ENCODE results near the gene LDB2. TPM values are rescaled to one million over a fixed set of nuclear protein-coding genes. Genes with fewer than 3 reads are reported as not detected.

LDB2 gene
- total and polyA plus RNA-seq, 2 donors (not counting 1 experiment from before 2014, with no cell fraction given): 41.6 to 78.3 TPM

DNA sequence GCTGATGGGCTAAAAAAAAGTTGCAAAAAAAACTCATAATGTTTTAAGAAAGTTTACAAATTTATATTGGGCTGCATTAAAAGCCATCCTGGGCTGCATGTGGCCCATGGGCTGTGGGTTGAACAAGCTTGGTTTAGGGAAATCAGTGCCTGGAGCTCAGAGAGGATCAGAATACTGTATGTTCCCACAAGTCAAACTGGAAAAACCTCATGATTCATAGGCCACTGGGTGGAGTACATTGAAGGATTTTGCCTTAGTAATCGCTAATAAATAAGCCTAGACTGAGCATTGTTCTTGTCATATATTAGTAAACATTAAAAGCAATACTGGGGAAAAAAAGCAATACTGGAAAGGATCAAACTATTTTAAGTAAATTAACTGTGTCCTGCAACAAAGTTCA lies 425.9 kb downstream of the LDB2 start:
- no peak overlapping the region for H3K27ac ChIP-seq (ENCODE audit: insufficient read depth, low read length)
- no peaks in the 10 kb centered on the region for H3K36me3 ChIP-seq (ENCODE audit: control insufficient read depth, insufficient read depth, low read length)
- H3K9ac ChIP-seq (ENCODE audit: insufficient read depth, low read length): no peak overlapping the region
- H3K4me1 ChIP-seq (ENCODE audit: control insufficient read depth, extremely low read depth, insufficient read depth, low read length): no peaks in the 10 kb centered on the region
- H3K4me2 ChIP-seq (ENCODE audit: extremely low read depth, insufficient read depth, low read length): no peak overlapping the region
- peak in 1 of 2 donors; percentile 11 for DNase-seq (ENCODE audit: low read depth in 2 of 2)
- H2AFZ ChIP-seq (ENCODE audit: low read length): no peak overlapping the region
- H3K27me3 ChIP-seq (ENCODE audit: control insufficient read depth, insufficient read depth, low read length): no peaks in the 10 kb centered on the region
- no peaks in the 10 kb centered on the region for H3K9me3 ChIP-seq (ENCODE audit: control insufficient read depth, insufficient read depth, low read depth, low read length)
- H3K4me3 ChIP-seq (replicated peaks in 1 of 4; ENCODE audit: control extremely low read depth in 1 of 4, insufficient read depth in 1 of 4, low read depth in 3 of 4, low read length in 4 of 4): no peak overlapping the region
- TF ChIP-seq, protein P1, sequence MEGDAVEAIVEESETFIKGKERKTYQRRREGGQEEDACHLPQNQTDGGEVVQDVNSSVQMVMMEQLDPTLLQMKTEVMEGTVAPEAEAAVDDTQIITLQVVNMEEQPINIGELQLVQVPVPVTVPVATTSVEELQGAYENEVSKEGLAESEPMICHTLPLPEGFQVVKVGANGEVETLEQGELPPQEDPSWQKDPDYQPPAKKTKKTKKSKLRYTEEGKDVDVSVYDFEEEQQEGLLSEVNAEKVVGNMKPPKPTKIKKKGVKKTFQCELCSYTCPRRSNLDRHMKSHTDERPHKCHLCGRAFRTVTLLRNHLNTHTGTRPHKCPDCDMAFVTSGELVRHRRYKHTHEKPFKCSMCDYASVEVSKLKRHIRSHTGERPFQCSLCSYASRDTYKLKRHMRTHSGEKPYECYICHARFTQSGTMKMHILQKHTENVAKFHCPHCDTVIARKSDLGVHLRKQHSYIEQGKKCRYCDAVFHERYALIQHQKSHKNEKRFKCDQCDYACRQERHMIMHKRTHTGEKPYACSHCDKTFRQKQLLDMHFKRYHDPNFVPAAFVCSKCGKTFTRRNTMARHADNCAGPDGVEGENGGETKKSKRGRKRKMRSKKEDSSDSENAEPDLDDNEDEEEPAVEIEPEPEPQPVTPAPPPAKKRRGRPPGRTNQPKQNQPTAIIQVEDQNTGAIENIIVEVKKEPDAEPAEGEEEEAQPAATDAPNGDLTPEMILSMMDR (conservative IDR thresholded peaks at IDR 0.05 in 1 of 2, IDR thresholded peaks at IDR 0.05 in 1 of 2; ENCODE audit: low read depth in 1 of 2, low read length in 2 of 2): no peak
- H3K79me2 ChIP-seq (ENCODE audit: control insufficient read depth, insufficient read depth, low read length): no peaks in the 10 kb centered on the region
- H4K20me1 ChIP-seq (ENCODE audit: control insufficient read depth, extremely low read depth, insufficient read depth, low read length): no peaks in the 10 kb centered on the region

DNA sequence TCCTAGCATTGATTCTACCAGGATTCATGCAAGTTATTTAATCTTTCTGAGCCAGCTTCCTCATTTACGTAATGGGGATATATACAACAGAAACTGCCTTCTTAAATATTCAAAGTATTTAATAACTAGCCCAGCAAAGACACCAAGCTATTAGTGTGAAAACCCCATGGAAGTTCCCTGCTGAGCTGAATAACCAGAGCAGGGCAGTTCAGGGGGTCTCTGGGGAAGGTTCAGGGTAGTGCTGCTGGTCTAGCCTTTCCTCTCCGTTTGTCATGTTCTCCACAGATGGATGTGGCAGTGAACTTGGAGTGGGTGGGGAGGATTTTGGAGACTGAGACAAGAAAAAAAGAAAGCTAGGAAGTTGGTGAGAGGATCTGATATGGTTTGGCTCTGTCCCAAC lies 431.4 kb downstream of the LDB2 start:
- no peaks in the 10 kb centered on the region for H3K36me3 ChIP-seq (ENCODE audit: control insufficient read depth, insufficient read depth, low read length)
- no peak overlapping the region for H2AFZ ChIP-seq (ENCODE audit: low read length)
- H3K9ac ChIP-seq (ENCODE audit: insufficient read depth, low read length): no peak overlapping the region
- no peaks in the 10 kb centered on the region for H4K20me1 ChIP-seq (ENCODE audit: control insufficient read depth, extremely low read depth, insufficient read depth, low read length)
- no peak overlapping the region for H3K4me3 ChIP-seq (replicated peaks in 1 of 4; ENCODE audit: control extremely low read depth in 1 of 4, insufficient read depth in 1 of 4, low read depth in 3 of 4, low read length in 4 of 4)
- no peak for DNase-seq (ENCODE audit: low read depth in 2 of 2)
- H3K79me2 ChIP-seq (ENCODE audit: control insufficient read depth, insufficient read depth, low read length): no peaks in the 10 kb centered on the region
- no peaks in the 10 kb centered on the region for H3K9me3 ChIP-seq (ENCODE audit: control insufficient read depth, insufficient read depth, low read depth, low read length)
- no peak overlapping the region for H3K27ac ChIP-seq (ENCODE audit: insufficient read depth, low read length)
- H3K4me2 ChIP-seq (ENCODE audit: extremely low read depth, insufficient read depth, low read length): no peak overlapping the region
- H3K27me3 ChIP-seq (ENCODE audit: control insufficient read depth, insufficient read depth, low read length): no peaks in the 10 kb centered on the region
- H3K4me1 ChIP-seq (ENCODE audit: control insufficient read depth, extremely low read depth, insufficient read depth, low read length): no peaks in the 10 kb centered on the region
- TF ChIP-seq, protein P1 (conservative IDR thresholded peaks at IDR 0.05 in 1 of 2, IDR thresholded peaks at IDR 0.05 in 1 of 2; ENCODE audit: low read depth in 1 of 2, low read length in 2 of 2): no peak
- no peak for TF ChIP-seq EZH2 (IDR thresholded peaks at IDR 0.05; ENCODE audit: low read length, missing control alignments)

DNA sequence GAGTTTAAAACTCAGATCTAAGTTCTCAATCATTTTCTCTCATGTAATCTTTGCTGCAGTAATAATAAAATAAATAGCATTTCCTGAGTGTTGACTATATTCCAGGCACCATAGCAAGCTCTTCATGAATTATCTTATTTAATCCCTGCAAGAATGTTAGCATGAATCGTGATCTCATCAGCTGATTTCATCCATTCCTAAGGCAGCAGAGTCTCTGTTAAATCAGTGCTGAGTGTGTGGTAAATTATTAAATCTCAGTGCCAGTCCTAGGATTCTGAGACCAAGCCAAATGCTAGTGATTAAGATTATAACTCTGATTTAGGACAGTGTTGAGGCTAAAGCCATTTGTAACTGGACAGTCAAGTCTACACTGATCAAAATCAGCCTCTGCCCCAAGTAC lies 431.9 kb downstream of the LDB2 start:
- Histone ChIP-seq H4K20me1 (ENCODE audit: control insufficient read depth, extremely low read depth, insufficient read depth, low read length) (no peaks in the 10 kb centered on the region), H3K4me3 (replicated peaks in 1 of 4; ENCODE audit: control extremely low read depth in 1 of 4, insufficient read depth in 1 of 4, low read depth in 3 of 4, low read length in 4 of 4) (no peak overlapping the region), H3K4me2 (ENCODE audit: extremely low read depth, insufficient read depth, low read length) (no peak overlapping the region), H3K4me1 (ENCODE audit: control insufficient read depth, extremely low read depth, insufficient read depth, low read length) (no peaks in the 10 kb centered on the region), H2AFZ (ENCODE audit: low read length) (no peak overlapping the region), H3K9ac (ENCODE audit: insufficient read depth, low read length) (no peak overlapping the region), H3K27ac (ENCODE audit: insufficient read depth, low read length) (no peak overlapping the region), H3K27me3 (ENCODE audit: control insufficient read depth, insufficient read depth, low read length) (no peaks in the 10 kb centered on the region), H3K9me3 (ENCODE audit: control insufficient read depth, insufficient read depth, low read depth, low read length) (no peaks in the 10 kb centered on the region), H3K36me3 (ENCODE audit: control insufficient read depth, insufficient read depth, low read length) (no peaks in the 10 kb centered on the region), H3K79me2 (ENCODE audit: control insufficient read depth, insufficient read depth, low read length) (no peaks in the 10 kb centered on the region)
- TF ChIP-seq EZH2 (IDR thresholded peaks at IDR 0.05; ENCODE audit: low read length, missing control alignments): no peak
- TF ChIP-seq, protein P1 (conservative IDR thresholded peaks at IDR 0.05 in 1 of 2, IDR thresholded peaks at IDR 0.05 in 1 of 2; ENCODE audit: low read depth in 1 of 2, low read length in 2 of 2): no peak
- DNase-seq (ENCODE audit: low read depth in 2 of 2): no peak
